GM10248 (cell line): ENCODE measurements around the gene VENTX.

Source experiments
- CTCF ChIA-PET: fragments of 300-600 bp; sonication (Branson Sonifier 250); formaldehyde crosslinking; extraction: SDS; loops from one replicate; lab custom pipeline; 2021; ENCODE audit warnings: antibody characterized with exemption; lab: Yijun Ruan, JAX
- POLR2A ChIA-PET: fragments of 350-650 bp; sonication (Branson Sonifier 250); formaldehyde crosslinking; extraction: SDS; loops from one replicate; lab custom pipeline; 2020; ENCODE audit warnings: antibody characterized with exemption; lab: Yijun Ruan, JAX
- DNase-seq: peaks from one replicate; pipeline ENCODE4 v3.0.0; 2012; ENCODE audit errors: extremely low spot score
- TF ChIP-seq, protein P1 (sequence below): IDR thresholded peaks from 2 replicates; pipeline ENCODE4 v1.5.1; 2012; ENCODE audit warnings: mild to moderate bottlenecking, low read depth; ENCODE audit errors: extremely low read depth, missing control alignments, control extremely low read depth

Gene VENTX

DNA sequence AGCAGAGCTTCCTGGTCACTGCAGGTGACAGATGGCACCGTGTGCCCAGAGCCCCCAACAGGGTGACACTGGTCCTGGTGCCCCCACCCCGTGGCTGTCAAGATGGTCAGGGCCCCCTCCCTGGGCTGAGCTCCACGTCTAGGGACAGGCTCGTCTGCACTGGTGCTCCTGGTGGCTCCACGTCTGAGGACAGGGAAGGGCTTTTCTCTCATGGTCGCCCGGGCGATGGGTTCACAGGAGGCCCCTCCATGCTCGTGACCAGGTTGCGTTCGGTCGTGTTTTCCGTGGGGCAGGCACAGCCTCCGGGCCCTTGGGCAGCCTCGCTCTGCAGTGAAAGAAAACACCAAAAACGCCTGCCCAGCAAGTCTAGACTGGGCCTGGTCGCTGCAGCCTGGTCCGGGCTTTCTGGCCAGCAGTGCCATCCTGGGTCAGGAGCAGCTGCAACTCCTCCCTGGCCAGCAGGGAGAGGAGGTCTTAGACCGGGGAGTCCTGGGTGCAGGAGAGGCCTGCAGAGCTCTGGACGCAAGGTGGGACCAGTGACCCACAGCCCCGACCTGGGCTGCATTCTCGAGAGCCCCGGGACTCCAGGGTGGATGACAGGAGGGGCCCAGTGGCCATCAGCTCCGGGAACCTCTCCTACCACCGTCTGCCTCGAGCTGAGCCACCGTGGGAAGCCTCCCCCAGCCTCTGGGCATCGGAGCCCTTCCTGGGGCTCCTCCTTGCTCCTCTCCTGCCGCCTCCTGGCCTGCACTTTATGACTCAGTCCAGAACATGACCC lies 35.5 kb upstream of the VENTX start:
- ChIA-PET CTCF (no interaction called here), POLR2A (no interaction called here)
- no peak for DNase-seq
- TF ChIP-seq, protein P1, sequence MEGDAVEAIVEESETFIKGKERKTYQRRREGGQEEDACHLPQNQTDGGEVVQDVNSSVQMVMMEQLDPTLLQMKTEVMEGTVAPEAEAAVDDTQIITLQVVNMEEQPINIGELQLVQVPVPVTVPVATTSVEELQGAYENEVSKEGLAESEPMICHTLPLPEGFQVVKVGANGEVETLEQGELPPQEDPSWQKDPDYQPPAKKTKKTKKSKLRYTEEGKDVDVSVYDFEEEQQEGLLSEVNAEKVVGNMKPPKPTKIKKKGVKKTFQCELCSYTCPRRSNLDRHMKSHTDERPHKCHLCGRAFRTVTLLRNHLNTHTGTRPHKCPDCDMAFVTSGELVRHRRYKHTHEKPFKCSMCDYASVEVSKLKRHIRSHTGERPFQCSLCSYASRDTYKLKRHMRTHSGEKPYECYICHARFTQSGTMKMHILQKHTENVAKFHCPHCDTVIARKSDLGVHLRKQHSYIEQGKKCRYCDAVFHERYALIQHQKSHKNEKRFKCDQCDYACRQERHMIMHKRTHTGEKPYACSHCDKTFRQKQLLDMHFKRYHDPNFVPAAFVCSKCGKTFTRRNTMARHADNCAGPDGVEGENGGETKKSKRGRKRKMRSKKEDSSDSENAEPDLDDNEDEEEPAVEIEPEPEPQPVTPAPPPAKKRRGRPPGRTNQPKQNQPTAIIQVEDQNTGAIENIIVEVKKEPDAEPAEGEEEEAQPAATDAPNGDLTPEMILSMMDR: no peak

DNA sequence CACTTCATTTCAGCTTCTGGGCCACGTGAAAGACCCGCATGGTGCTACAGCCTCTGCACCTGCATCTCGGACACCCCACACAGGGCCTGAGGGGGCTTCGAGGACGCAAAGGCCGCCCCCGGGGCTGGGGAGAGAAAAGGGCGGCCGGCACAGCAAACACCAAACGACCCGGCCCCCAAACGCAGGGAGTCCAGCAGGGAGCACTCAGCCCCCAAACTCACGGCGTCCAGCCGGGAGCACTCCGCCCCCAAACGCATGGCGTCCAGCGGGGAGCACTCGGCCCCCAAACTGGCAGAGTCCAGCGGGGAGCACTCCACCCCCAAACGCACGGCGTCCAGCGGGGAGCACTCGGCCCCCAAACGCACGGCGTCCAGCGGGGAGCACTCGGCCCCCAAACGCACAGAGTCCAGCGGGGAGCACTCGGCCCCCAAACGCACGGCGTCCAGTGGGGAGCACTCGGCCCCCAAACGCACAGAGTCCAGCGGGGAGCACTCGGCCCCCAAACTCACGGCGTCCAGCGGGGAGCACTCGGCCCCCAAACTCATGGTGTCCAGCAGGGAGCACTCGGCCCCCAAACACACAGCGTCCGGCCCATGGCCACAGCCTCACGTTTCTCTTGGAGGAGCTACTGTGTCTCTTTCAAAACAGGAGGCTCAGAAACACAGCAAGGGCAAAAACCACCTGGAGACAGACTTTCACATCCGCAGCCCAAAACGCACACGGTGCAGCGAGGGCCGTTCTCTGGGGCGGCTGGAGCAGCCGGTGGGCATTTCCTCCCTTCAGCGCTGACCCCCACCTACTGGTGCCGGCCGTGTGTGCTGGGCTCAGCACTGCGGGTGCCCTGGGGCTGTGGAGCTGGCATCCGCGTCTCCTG lies 34.6 kb upstream of the VENTX start:
- TF ChIP-seq, protein P1: no peak
- DNase-seq: no peak
- CTCF ChIA-PET: no interaction called here
- POLR2A ChIA-PET: no interaction called here

DNA sequence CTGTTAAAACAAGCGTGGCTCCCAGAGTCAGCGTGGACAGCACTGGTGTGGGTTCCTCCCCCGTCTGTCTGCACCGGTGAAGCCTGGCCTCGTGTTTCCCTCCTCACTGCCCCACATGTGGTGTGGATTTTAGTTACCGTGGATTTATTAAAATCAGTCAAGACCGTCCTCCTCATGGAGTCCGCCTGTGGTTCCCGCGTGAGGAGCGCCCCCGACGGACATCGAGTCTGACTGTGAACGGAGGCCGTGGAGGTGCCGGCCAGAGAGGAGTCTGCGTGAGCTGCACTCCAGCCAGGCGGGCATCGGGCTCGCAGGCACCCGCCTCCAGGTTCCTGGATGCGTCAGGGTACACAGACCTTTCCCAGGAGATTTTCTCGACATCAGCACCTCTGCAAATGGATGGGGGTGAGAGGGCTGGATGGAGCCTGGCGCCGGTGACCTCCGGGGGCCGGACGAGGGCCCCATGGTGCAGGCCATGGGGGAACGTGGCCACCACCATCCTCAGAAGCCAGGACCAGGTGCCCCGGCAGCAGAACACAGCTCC lies 33.9 kb upstream of the VENTX start:
- TF ChIP-seq, protein P1: no peak
- no peak for DNase-seq
- ChIA-PET POLR2A (no interaction called here), CTCF (no interaction called here)

DNA sequence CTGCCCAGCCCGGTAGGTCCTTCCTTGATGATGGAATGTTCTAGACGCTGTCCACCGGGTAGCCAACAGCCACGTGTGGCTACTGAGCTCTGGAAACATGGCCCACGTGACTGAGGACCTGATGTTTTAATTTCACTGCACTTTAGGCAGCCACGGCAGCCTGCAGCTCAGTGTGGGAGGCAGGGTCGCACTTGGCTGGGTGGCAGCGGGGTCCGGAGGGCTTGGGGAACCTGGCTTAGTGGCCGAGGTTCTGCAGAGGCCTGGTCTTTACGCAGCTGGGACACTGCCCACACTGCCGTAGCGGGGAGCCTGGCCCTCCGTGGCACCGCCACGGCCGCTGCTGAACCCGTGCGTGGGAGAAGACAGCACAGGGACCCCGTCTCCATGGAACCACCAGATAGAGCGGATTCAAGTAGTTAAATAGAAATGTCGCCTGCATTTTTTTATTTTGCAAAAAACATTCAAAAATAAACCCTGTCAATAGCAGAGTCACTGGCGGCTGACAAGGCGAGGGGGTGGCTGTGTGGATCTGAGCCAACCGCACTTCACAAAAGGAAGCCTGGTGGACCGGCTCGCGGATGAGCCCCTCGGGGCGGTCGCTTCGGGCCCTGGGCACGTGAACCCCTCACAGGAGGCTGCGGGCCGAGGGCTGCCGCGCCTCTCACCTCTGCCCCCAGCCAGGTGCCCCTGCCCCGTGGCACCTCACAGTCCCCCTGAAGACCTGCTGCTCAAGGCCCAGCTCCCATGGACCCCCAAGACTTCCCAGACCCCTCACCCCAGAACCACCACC lies 33.2 kb upstream of the VENTX start:
- ChIA-PET POLR2A (no interaction called here), CTCF (no interaction called here)
- TF ChIP-seq, protein P1: no peak
- no peak for DNase-seq

DNA sequence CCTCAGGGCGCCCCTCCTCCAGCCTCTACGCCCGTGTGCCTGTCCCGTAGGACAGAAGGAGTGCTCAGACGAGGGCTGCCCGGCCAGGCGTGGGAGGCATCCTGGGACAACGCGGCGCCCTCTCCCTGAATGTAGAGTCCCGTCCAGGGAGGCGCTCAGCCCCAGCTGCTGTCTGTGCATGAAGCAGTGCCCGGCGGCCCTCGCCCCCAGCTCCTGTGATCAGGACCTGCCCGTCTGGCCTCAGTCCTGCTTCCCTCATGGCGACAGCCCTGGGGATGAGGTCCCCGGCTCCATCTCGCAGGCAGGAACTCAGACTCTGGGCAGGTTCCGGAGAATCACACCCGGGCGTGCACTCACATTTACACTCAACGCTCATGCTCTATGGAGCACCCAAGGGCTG lies 32.5 kb upstream of the VENTX start:
- ChIA-PET CTCF (no interaction called here), POLR2A (no interaction called here)
- TF ChIP-seq, protein P1: no peak
- DNase-seq: no peak

DNA sequence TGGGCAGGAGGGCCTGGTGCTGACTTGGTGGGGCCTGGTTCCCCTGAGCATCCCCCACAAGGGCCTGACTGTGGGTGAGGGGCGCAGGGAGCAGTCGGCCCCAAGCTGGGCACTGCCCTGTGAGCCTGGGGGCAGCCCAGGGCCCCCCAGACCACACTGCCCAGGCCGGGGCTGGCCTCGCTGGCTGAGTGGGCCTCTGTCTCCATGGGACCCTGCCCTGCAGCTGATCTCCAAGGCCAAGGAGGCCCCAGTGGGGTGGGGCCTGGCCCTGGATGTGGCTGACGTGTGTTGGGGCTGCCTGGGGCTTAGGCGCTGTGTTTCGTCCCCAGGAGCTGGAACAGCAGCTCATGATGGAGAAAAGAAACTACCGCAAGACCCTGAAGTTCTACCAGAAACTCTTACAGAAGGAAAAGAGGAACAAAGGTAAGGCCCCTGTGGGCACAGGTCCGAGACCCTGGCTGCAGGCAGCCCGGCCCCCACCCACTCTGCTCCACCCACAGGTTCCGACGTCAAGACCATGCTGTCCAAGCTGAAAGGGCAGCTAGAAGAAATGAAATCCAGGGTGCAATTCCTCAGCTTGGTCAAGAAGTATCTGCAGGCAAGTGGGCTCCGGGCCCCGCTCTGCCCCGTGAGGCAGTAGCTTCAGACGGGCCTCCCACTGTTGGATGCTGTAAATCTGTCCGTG lies 31.2 kb upstream of the VENTX start:
- CTCF ChIA-PET: interaction anchor here (1.8 kb wide), 1 partner anchor 9 kb away, joined by 5 read pairs; no protein-coding TSS in a partner anchor
- POLR2A ChIA-PET: no interaction called here
- TF ChIP-seq, protein P1: no peak
- DNase-seq: no peak
